Gastroesophageal sphincter (tissue), 4 donors: ENCODE results near the gene PTGFR. TPM values are rescaled to one million over a fixed set of nuclear protein-coding genes. Genes with fewer than 3 reads are reported as not detected.

Experiments
- ATAC-seq: fragments of 150-250 bp; one replicate; pipeline ENCODE4 v1.9.1; 2016; ENCODE audit warnings: mild to moderate bottlenecking, moderate library complexity
- H3K27ac ChIP-seq, 4 donors: fragments of 200-600 bp; sonication (generic) in 3 of 4; 1 replicate in 3 of 4; 2 replicates in 1 of 4; pipeline ENCODE4 v1.5.1; 2016 to 2019
- H3K27me3 ChIP-seq: fragments of 200-600 bp; sonication (generic); one replicate; pipeline ENCODE4 v1.5.1; 2019
- H3K36me3 ChIP-seq, 2 donors: fragments of 200-600 bp; sonication (generic); one replicate each; pipeline ENCODE4 v1.5.1; 2019; ENCODE audit warnings: control low read depth in 1 of 2
- H3K4me1 ChIP-seq, 3 donors: fragments of 200-600 bp; sonication (generic); 1 replicate in 2 of 3; 2 replicates in 1 of 3; pipeline ENCODE4 v1.5.1; 2016 to 2019; ENCODE audit warnings: control low read depth in 2 of 3
- H3K4me3 ChIP-seq, 2 donors: fragments of 200-600 bp; sonication (generic); one replicate each; pipeline ENCODE4 v1.5.1; 2019; ENCODE audit warnings: mild to moderate bottlenecking in 1 of 2, moderate library complexity in 1 of 2
- H3K9me3 ChIP-seq, 3 donors: fragments of 200-600 bp; sonication (generic); one replicate each; pipeline ENCODE4 v1.5.1; 2017 to 2019; ENCODE audit warnings: control low read depth in 2 of 3
- EP300 ChIP-seq: sonication (generic); formaldehyde crosslinking; IDR thresholded peaks from one replicate; pipeline ENCODE4 v1.6.1; 2017; ENCODE audit warnings: antibody characterized with exemption, mild to moderate bottlenecking
- POLR2A ChIP-seq, 2 donors: fragments of 450-650 bp; IDR thresholded peaks; one replicate each; pipeline ENCODE4 v1.6.1; 2017; ENCODE audit warnings: antibody characterized with exemption in 2 of 2, mild to moderate bottlenecking in 2 of 2, moderate library complexity in 1 of 2
- POLR2AphosphoS5 ChIP-seq: sonication (generic); formaldehyde crosslinking; IDR thresholded peaks from one replicate; pipeline ENCODE4 v1.6.1; 2017; ENCODE audit warnings: antibody characterized with exemption
- WGBS, 2 donors: methylation state at CpG; one replicate each; pipeline ENCODE4 v1.1.5; 2018; ENCODE audit warnings: low coverage in 1 of 2; 5-methylcytosine and 5-hydroxymethylcytosine counted together
- total RNA-seq, 4 donors: library from RNA; depleted of rRNA; stranded (reverse); fragments of >200 nt; gene quantifications; one replicate each; pipeline ENCODE4 v1.1.0, GENCODE V29; 2016
- TF ChIP-seq, protein P1 (sequence below), 4 experiments: fragments of 200-600 bp in 2 of 4; fragments of 450-650 bp in 2 of 4; sonication (generic) in 1 of 4; IDR thresholded peaks; one replicate each; pipeline ENCODE4 v1.5.1; 2017 to 2019; ENCODE audit warnings: antibody characterized with exemption in 4 of 4, mild to moderate bottlenecking in 2 of 4, moderate library complexity in 2 of 4

Gene PTGFR
- total RNA-seq, 4 donors from 2014 or later = 2.0 to 42.8 (median 7.4) TPM

DNA sequence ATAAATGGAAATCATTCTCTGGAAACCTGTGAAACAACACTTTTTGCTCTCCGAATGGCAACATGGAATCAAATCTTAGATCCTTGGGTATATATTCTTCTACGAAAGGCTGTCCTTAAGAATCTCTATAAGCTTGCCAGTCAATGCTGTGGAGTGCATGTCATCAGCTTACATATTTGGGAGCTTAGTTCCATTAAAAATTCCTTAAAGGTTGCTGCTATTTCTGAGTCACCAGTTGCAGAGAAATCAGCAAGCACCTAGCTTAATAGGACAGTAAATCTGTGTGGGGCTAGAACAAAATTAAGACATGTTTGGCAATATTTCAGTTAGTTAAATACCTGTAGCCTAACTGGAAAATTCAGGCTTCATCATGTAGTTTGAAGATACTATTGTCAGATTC is 45.7 kb downstream of the PTGFR start:
- Histone ChIP-seq H3K27me3 (no peaks in the 10 kb centered on the region), H3K36me3 (no peaks in the 10 kb centered on the region), H3K4me3 (no peak overlapping the region), H3K27ac (peak overlapping the region in 1 of 4 donors; percentile 25), H3K4me1 (peaks cover 0 to 6% (median 0%) of the 10 kb centered on the region in 3 donors), H3K9me3 (no peaks in the 10 kb centered on the region)
- 64 to 69% methylated on average over 2 of the region's 2 CpGs for WGBS, 2 donors
- no peak for ATAC-seq
- TF ChIP-seq, protein P1, sequence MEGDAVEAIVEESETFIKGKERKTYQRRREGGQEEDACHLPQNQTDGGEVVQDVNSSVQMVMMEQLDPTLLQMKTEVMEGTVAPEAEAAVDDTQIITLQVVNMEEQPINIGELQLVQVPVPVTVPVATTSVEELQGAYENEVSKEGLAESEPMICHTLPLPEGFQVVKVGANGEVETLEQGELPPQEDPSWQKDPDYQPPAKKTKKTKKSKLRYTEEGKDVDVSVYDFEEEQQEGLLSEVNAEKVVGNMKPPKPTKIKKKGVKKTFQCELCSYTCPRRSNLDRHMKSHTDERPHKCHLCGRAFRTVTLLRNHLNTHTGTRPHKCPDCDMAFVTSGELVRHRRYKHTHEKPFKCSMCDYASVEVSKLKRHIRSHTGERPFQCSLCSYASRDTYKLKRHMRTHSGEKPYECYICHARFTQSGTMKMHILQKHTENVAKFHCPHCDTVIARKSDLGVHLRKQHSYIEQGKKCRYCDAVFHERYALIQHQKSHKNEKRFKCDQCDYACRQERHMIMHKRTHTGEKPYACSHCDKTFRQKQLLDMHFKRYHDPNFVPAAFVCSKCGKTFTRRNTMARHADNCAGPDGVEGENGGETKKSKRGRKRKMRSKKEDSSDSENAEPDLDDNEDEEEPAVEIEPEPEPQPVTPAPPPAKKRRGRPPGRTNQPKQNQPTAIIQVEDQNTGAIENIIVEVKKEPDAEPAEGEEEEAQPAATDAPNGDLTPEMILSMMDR (IDR thresholded peaks at IDR 0.05) = no peak
- TF ChIP-seq POLR2AphosphoS5 = no peak
- TF ChIP-seq POLR2A (IDR thresholded peaks at IDR 0.05) = no peak
- no peak for TF ChIP-seq EP300

DNA sequence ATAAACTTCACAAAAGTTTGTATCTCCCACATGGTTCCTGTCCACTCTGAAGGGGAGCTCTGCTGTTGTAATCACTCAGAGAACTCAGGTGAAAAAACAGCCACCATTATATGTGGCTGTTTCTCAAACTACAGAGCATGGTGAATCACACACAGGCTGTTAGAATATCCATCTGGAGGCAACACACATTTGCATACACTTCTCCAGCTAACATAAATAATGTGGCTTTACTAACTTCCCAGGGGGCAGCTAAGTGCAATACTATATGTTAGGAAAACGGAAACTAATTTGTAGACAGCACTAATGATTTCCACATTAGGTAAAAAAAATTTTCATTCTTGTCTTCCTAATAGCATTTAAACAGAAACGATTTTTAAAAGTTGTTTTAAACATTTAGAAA is 49.3 kb downstream of the PTGFR start:
- H3K9me3 ChIP-seq = no peaks in the 10 kb centered on the region
- no peak for TF ChIP-seq EP300
- TF ChIP-seq POLR2AphosphoS5 = no peak
- TF ChIP-seq, protein P1 (IDR thresholded peaks at IDR 0.05) = no peak
- no peak for TF ChIP-seq POLR2A (IDR thresholded peaks at IDR 0.05)
- H3K4me3 ChIP-seq = no peak overlapping the region
- no peak for ATAC-seq
- H3K4me1 ChIP-seq = peaks cover 0 to 6% (median 0%) of the 10 kb centered on the region in 3 donors
- no peaks in the 10 kb centered on the region for H3K36me3 ChIP-seq
- H3K27ac ChIP-seq = no peak overlapping the region
- WGBS, 2 donors = 19 to 29% methylated on average over 2 of the region's 2 CpGs
- no peaks in the 10 kb centered on the region for H3K27me3 ChIP-seq

DNA sequence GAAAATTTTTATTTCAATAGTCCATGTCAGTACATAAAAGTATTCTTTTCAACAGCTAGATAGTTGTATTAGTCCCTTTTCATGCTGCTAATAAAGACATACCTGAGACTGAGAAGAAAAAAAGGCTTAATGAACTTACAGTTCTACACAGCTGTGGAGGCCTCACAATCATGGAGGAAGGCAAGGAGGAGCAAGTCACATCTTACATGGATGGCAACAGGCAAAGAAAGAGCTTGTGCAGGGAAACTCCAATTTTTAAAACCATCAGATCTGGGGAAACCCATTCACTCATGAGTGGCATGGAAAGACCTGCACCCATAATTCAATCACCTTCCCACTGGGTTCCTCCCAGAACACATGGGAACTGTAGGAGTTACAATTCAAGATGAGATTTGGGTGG is 50.7 kb downstream of the PTGFR start:
- no peaks in the 10 kb centered on the region for H3K36me3 ChIP-seq
- H3K4me3 ChIP-seq = no peak overlapping the region
- no peaks in the 10 kb centered on the region for H3K9me3 ChIP-seq
- ATAC-seq = no peak
- no peaks in the 10 kb centered on the region for H3K27me3 ChIP-seq
- peaks cover 0 to 6% (median 0%) of the 10 kb centered on the region in 3 donors for H3K4me1 ChIP-seq
- no peak overlapping the region for H3K27ac ChIP-seq
- TF ChIP-seq EP300 (no peak), POLR2A (IDR thresholded peaks at IDR 0.05) (no peak), POLR2AphosphoS5 (no peak)
- TF ChIP-seq, protein P1 (IDR thresholded peaks at IDR 0.05) = no peak

DNA sequence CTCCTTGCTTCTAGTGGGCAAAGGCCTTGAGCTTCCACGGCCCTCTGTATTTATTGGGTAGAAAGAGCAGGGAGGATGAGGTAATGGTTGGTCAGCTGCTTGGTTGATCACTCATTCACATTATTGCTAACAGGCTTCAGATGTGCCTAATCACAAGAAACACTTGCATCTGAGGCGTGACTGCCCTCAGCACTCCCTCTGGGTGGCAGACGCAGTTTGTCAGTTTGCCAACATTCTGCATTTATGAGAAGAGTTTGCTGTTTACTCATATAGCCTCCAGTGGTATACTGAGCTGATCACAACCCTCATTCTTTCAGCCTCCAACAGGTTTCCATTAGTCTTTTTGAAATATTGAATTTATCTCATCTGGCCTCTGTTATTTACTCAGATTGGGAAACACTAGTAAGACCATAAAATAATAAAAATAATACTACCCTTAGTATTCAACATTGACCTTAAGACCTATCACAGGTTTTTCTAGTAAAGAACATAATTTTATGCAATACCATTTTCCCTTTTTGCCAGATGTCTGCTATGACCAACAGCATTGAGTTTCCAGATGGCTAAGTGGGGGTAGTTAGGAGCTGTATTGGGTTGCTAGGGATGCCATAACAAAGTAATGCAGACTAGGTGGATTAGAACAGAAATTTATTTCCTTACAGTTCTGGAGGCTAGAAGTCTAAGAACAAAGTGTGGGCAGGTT is 53.3 kb downstream of the PTGFR start:
- Histone ChIP-seq H3K4me3 (no peak overlapping the region), H3K4me1 (peaks cover 0 to 6% (median 0%) of the 10 kb centered on the region in 3 donors), H3K9me3 (peaks cover 0 to 1% (median 0%) of the 10 kb centered on the region in 3 donors), H3K27ac (no peak overlapping the region), H3K36me3 (no peaks in the 10 kb centered on the region), H3K27me3 (no peaks in the 10 kb centered on the region)
- TF ChIP-seq POLR2A (IDR thresholded peaks at IDR 0.05) (no peak), EP300 (no peak), POLR2AphosphoS5 (no peak)
- TF ChIP-seq, protein P1 (IDR thresholded peaks at IDR 0.05) = no peak
- ATAC-seq = no peak
- 87 to 88% methylated on average over 3 of the region's 3 CpGs for whole genome bisulfite sequencing, 2 donors

DNA sequence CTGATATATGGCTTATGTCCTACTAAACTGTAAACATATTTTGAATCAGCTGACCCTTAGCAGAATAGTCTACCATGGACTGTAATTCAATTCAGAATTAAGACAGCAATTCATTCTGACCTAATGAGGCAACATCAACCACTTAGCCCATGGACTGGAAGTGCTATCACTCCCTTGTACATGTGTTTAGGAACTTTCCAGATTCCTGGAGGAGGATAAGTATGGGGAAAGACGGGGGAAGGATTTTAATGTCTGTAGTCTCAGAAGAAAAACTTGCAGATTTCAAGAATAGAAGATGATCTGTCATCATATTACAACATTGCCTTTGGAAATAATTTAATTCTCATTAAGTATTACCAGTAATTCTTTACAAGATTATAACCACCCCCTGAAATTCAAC is 56.3 kb downstream of the PTGFR start:
- no peaks in the 10 kb centered on the region for H3K36me3 ChIP-seq
- no peaks in the 10 kb centered on the region for H3K4me1 ChIP-seq
- WGBS, 2 donors = 42 to 60% methylated on average over 1 of the region's 1 CpG
- no peaks in the 10 kb centered on the region for H3K27me3 ChIP-seq
- no peak overlapping the region for H3K27ac ChIP-seq
- H3K9me3 ChIP-seq = peaks cover 0 to 14% (median 0%) of the 10 kb centered on the region in 3 donors
- H3K4me3 ChIP-seq = no peak overlapping the region
- no peak for ATAC-seq
- TF ChIP-seq EP300 = no peak
- no peak for TF ChIP-seq POLR2AphosphoS5
- TF ChIP-seq POLR2A (IDR thresholded peaks at IDR 0.05) = no peak
- TF ChIP-seq, protein P1 (IDR thresholded peaks at IDR 0.05) = no peak
